Measurements from ENCODE around the gene RENBP.

The RENBP gene

DNA sequence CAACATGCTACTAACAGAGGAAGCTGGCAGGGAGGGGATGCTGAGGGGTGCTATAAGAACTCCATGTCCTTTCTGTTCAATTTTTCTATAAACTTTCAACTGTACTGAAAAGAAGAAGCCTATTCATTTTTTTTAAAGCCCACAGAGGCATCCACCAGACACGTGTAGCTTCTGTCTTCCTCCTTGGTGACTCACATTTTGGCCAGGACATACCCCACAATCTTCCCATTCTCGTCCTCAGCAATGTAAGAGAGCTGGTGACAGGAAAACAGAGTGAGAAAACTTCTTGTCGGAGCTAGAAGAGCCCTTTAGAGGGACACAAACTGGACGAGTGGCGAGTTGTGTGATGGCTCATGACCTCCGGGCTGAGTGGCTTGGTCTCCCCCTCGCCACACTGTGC, 10.7 kb downstream of the RENBP start:
- DNase-seq (ENCODE audit: low read depth): no peak

DNA sequence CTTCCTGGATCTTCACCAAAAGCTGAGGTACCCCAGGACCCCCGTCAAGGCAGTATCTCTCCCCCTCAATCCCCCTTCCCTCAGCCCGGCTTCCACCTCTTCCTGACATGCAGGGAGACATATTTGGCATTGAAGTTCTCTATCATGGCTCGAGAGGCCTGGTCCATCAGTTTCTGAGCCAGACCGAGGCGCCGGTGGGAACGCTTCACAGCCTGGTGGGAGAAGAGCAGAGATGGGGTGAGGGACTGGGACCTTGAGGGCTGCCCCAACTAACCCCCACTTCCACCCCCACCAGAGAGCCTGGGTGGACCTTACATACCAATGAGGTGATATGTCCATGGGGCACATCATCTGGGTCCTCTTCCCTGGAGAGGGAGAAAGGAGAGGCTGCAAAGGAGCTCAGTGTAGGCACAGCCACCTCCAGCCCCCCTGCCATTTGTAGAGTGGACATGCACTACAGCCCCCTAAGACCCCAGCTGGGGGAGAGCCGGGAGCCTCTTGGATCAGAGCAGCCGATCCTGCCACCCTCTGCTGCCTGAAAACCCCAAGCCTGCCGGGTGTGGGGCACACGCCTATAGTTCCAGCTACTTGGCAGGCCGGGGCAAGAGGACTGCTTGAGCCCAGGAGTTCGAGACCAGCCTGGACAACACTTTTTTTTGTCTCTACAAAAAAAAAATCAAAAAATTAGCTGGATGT, 12.1 kb downstream of the RENBP start:
- no peak for DNase-seq (ENCODE audit: low read depth)

DNA sequence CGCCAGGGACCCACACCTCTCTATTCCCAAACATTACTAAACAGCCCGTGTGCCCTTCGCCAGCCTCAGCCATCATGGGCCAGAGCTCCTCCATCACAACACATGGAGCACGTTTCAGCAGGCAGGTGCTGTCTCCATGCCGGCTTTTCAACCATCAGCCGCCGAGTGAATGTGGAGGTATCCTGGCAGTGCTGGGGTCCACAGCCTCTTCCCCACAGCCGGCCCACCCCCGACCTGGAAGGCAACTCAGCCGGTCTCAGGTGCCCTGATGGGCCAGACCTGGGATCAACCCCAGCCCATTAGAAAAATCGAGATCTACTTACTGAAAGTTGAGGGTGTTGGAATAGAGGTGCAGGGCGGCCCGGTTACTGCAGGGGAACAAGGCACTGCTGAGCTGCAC, 12.7 kb downstream of the RENBP start:
- no peak for DNase-seq (ENCODE audit: low read depth)

DNA sequence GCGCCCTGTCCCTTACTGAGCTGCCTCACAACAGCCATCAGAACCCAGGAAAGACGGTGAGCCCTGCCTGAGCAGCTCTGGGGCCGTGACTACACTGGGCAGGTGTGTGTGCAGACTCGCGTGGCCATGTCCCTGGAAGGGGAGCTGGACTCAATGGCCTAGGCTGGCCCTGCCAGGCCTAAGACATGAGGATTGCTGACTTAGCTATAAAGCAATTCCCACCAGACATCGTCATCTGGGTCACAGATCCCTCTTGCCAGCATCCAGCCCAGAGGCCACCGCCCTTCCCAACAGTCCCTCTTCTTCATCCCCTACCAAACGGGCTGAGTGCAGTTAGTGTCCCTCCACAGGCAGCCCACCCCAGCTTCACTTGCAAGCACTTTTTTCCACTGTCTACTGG, 13.3 kb downstream of the RENBP start:
- no peak for DNase-seq (ENCODE audit: low read depth)

DNA sequence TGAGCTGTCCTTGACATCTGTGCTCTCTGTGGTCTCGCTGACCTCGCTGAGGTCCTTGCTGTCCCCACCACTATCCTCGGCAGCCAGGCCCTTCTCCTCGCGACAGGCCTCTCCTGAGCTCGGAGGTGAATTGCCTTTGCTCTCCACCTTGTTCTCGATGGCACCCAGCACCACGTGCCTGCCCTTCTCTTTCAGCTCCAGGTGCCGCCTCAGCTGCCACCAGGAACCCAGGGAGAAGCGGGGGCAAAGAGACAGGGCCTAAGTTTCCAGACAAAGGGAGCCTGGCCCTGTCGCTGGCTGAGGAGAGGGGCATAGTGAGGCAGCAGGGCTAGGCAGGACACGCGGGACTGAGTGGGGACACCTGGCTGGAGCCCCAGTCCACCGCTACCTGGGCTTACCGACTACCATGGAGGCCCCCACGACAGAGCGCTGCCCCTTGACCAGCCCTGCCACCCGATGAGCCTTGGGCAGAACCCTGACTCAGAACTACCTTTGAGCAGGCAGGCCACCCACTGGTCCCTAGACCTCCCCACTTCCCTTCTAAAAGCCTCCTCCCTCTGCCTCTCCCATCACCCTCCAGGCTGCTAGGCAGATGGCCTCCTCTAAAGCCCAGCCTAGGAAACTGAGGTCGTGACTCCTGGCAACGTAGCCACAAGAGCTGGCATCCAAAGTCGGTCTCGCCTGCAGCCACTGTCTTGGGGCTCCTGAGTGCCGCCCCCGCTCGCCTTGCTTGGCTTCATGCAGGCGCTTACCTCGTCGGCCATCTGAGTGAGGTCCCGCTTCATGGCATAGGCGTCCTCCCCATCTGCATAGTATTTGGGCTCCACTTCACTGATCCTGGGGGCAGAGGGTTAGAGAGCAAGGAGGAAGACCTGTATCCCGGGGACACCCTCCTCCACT, 14.2 kb downstream of the RENBP start:
- no peak for DNase-seq (ENCODE audit: low read depth)

DNA sequence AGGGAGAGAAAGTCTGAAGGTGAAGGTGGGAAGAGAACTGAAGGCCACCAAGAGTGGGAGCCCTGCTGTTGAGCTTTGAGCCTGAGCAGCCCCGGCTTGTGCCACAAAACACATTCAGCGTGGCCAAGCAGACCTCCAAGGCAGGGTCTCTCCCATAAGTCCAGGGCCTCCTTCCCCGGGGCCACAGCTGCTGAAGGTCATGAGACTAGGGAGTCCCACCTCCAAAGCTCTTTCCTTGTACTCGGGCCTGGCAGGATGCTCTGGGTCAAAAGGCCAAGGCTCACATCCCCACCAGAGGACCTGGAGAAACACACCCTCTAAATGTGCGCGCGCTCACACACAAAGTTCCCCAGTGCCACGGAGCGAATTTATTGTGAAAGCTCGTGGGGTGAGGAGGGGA, 14.9 kb downstream of the RENBP start:
- DNase-seq (ENCODE audit: low read depth): no peak

DNA sequence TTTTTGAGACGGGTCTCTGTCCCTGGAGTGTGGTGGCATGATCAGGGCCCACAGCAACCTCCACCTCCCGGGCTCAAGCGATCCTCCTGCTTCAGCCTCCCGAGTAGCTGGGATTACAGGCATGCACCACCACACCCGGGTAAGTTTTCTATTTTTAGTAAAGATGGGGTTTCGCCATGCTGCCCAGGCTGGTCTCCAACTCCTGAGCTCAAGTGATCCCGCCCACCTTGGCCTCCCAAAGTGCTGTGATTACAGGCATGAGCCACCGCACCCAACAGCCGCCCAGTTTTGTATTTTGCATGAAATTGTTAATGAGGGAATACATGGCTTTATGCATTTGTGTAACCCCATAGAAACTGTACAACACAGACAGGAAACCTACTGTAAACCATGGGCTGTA, 15.6 kb downstream of the RENBP start:
- DNase-seq (ENCODE audit: low read depth): no peak

DNA sequence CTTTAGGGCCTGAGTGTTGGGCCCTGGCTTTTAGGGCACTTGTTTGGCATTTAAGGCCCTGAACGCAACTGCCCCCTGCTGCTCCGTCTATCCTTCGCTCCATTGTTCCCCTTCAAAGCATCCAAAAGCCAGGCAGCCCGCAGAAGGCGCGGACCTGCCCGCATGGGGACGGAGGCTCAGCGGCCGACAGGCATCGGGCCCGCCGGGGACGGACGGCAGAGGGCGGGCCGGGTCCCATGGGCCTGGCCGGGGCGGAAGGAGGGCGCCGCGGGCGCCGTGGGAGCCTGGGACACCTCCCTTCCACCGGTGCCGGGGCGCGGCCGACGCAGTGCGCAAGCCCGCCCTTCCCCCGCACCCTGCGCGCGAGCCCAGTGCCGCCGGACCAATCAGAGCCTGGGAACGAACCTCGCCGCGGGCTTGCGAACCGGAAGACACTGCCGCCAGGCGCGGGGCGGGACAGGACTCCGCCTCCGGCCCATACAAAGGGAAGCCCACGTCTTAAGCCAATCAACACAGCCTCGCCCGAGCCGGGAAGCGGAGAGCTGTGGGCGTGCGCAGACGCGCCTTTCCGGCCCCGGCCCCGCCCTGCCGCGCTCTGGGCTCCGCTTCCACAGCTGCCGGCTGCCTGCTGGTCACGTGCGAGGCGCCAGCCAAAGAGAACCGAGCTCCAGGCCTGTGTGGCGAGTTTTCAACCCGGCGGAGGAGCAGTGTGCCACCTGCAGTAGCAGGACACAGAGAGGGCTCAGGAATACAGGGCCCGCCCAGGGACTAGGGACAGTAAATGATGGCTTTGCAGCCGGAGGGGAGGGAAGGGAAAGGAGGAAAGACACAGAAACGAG, 16.3 kb downstream of the RENBP start:
- peak; percentile 77 for DNase-seq (ENCODE audit: low read depth)

DNA sequence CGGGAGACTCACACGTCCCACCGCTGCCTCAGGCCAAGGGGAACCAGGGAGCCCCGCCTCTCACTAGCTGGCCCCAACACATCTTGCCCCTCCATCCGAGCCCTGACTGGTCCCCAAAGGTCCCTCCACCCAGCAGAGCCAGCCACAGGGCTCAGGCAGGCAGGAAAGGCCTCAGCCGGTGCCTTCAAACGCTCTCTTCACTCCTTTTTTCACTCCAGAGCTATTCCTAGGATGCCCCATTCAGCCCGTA, 16.8 kb downstream of the RENBP start:
- DNase-seq (ENCODE audit: low read depth): no peak

DNA sequence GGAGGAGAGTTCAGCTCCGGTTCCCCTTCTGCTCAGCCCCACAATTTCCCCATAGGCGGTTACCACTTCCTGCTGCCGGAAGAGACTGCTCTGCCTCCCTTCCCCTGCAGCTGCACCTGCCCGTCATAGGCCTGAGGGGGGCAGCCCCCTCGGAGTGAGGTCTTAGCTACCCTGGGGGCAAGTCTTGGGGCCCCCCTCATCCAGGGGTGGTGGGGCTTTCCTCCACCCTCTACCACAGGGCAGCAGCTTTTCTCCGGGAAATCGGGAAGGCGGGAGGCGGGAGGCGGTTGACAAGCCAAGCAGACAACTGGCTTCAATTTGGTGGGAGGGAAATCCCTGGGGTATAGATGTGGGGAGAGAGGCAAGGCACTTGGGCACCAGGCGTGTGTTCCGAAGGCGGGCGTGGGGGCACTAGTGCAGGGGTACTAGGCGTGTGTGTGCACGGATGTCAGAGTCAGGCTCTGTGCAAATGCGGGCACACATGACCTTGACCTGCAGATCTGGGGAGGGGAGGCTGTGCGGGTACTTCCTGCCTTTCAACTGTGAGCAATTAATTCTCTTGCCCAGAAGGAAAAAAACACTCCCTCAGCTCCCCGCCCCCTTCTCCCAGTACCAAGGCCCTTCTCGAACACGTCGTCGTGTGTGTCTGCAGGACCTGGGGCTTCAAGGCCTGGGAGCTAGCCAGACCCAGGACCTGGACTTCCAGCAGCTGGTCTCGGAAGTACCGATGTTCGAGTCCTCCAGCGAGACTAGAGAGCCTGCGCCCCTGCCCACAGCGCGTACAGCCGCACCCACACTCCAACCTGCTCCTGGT, 17.4 kb downstream of the RENBP start:
- peak; percentile 42 for DNase-seq (ENCODE audit: low read depth)

DNA sequence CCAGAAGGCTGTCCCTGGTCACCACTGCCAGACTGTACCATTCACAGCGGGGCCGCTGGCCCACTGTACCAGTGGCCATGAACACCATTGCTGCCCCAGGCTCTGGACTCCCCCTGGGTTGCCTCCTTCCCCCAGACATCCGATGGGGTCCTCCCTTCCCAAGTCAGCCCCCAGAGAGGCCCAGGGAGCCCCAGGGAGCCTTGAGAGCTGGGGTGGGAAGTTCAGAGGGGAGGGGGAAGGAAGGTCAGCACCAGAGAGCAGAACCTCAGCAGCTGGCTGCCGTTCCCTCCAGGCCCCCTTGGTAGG, 17.9 kb downstream of the RENBP start:
- no peak for DNase-seq (ENCODE audit: low read depth)

DNA sequence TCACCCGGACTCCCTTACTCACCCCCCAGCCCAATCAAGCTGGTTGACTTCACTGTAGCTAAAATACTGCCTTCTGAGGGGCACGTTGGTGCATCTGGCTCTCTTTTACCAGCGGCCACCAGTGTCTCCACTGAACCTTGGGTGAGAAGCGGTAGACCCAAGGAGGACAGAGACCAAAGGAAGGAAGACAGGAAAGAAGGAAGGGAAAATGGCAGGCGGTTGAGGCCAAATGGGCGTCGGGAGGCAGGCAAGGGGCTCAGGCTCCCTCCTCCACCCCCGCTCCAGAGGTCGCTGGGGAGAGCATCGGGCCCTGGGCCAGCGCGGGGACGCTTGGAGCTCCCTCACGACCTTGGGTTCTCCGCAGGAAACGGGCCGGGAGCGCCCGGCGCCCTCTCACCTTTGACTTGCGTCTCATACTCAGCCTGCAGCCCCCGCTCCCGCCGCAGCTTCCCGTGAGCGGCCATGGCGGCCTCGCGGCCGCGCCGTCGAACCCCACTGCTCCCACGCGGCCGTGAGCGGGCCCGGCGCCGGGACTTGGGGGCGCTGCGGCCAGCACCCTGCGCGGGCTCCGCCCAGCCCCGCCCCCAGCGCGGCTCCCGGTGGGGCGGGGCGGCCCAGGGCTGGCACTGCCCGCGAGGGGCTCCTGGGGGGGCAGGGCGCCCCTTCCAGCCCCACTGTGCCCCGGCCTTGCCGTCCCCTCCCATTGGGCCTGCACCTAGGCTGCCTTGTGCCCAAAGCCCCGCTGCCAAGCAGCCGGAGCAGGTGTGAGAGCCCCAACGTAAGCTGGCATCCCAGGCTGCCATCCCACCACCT, 18.5 kb downstream of the RENBP start, which contains the start of gene ARHGAP4:
Gene ARHGAP4, minus strand, starts transcription at position 526 of the 813 bp plus-strand sequence. Its CDS starts 62 bp downstream, at position 464.
- DNase-seq (ENCODE audit: low read depth): no peak

DNA sequence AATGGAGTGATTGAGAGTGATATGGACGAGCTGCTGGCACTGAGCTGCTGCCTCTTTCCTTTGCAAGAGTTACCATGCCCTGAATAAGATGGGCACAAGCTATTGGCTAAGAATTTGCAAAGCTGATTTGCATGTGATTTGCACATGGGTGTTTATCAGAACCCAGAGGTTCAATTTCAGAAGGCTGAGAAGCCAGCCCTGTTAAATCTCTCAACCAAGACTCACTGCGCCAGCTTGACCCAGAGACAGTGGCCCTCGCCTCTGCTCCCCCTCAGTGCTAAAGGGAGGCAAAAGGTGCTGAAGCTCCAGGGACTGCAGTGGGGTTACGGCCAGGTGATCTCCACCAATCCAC, 19.1 kb downstream of the RENBP start:
- DNase-seq (ENCODE audit: low read depth): no peak

DNA sequence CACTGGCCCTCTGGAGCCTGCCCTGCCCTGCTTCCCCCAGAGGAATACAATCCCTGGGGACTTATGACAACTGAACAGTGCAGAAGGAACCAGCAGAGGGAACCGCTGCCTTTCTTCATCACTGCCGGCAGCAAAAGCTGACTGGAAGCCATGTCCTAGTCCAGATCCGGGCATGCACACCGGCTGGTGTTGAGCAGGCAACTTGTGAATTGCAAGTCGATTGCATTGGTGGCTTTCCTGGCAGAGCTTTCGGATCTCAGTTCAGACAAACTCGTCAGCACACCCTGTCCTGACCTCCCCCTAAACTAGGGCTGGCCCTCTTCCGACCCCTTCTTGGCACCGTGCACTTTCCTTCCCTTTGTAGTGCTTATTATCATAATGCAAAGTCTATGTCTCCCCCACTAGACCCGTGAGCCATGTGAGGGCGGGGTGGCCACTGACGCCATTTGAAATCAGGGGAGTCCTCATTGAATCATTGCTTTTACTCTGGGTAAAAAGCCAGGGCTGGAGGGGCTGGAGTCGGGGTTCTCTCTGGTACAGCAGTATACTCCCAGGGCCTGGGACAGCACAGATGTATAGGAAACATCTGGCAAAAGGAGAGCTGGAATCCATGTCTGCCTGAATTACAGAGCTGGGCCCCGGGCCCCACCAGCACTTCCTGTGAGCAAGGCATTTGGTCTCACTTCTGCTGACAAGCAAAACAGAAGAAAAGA, 20.1 kb downstream of the RENBP start:
- no peak for DNase-seq (ENCODE audit: low read depth)

DNA sequence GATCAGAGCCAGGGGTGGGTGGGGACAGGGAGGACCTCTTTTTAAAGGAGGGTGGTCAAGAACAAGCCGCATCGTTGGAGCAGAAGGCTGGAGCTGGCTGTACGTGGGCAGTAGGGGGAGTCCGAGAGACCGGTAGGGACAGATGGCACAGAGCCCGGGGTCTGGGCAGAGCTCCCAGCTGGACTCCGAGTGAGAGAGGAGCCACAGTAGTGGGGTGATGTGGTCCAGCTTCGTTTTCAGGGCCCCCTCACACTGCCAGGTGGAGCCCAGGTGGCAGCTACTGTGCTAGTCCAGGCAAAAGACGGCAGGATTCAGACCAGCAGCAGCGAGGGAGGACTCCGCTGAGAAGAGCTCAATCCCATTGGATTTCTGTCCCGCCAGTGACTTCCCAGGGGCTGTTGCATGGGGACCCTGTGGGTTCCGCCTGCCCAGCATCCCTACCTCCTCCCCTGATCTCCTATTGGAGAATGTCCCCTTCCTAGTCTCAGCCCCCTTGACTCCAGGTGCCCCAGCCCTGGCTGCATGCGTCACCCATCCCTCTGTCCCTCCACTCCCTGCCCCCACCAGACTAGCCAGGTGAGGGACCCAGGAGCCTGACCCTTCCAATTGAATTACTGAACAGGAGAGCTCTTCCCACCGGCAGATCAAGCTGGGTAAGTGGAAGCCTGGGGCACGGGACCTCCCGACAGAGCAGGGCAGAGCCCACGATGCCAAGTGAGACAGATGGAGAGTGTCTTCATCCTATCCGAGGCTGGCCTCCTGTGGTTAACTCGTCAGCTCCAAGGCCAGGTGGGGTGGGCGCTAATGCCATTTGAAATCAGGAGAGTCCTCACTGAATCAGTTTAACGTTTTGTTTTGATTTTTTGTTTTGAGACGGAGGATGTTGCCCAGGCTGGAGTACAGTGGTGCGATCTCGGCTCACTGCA, 21.2 kb downstream of the RENBP start:
- DNase-seq (ENCODE audit: low read depth): no peak

DNA sequence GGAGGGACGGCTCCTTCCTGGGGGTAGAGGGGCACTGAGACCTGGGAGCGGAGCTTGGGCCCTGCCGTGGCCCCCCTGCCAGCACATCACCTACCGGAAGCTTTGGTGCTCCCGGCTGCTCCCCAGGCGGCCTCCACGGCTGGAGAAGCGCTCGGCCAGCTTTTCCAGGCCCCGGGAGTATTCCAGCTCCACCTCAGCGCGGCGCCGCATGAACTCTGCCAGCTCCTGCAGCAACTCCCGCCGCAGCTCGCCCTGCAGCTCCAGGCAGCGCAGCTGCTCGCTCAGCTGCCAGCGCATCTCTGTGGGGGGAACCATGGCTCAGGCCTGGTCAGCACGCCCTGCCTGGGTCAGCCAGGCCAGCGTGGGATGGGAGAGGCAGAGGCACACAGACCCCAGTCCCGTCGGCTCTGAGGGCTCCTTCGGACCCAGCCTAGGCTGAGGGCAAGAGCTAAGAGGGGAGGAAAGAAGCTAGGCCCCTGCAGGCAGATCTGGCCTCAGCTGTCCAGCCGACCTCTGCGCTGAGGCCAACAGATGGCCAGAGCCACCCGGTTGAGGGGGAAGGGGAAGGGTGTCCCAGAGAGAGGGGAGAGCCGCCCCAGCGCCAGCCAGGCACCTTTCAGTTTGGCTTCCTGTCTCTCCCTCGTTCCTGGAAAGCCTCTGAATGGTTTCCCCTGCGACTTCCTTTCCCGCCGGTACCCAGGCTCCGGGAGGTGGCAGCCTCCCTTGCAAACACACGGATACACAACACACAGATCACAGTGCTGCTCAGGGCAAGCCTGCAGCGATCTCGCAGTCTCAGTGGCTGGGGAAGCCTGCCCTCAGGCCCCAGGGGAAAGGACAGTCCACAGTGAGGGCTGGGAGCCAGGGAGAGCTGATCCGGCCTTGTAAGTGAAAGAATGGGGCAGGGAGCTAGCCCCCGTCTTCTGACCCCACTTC, 22.7 kb downstream of the RENBP start:
- DNase-seq (ENCODE audit: low read depth): no peak

DNA sequence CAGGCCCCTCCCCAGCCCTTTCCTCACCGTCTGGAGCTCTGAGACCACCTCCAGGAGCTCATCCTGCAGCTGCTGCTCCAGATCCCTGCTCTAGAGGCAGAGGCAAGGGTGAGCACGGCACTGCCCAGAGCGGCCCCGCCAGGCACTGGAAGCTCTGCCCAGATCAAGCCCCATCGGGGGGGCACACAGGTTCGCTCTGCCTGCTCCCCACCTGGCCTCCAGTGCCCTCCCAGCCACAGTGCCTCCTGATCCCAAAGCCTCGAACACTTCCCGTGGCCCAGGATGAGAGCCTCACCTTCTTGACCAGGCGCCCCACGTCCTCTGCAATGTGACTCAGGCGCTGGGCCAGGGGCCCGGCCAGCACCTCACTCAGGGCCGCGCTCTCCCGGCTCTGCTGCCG, 23.4 kb downstream of the RENBP start:
- DNase-seq (ENCODE audit: low read depth): no peak

DNA sequence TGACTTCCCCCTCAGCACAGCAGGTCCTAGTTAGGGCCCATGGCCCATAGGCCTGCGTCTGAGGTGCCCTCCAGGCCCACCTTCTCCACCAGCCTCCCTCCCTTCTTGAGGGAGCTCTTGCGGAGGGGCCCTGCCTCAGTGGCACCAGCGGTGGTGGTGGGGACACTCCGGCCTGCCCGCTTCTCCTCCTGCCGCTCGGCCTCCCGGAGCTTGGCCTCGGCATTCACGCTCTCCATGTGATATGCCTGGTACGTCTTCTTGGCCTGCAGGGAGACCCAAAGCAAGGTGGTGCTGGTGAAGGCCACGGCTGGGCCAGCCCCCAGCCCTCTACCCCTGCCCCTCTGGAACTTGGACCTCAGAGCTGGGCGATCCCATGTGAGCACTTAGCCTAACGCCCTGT, 23.9 kb downstream of the RENBP start:
- no peak for DNase-seq (ENCODE audit: low read depth)
